LNCAP (cell line): ENCODE results near the gene REV3L.

Experiments used
- CTCF ChIP-seq: fragments of 450-650 bp; IDR thresholded peaks from 2 replicates; pipeline ENCODE4 v1.5.1; 2017; ENCODE audit warnings: mild to moderate bottlenecking

The REV3L gene

GRCh38 chr6:111353912-111354462 is 129.0 kb downstream of the REV3L start:
- no peak for TF ChIP-seq CTCF

GRCh38 chr6:111347589-111347988 is 135.4 kb downstream of the REV3L start:
- no peak for TF ChIP-seq CTCF

- TF ChIP-seq CTCF = no peak
These were observed 140.1 kb downstream of the REV3L start for GRCh38 chr6:111342913-111343312.

- TF ChIP-seq CTCF = no peak
These were observed 143.7 kb downstream of the REV3L start for GRCh38 chr6:111339294-111339693.

- TF ChIP-seq CTCF = no peak
These were observed 144.2 kb downstream of the REV3L start for GRCh38 chr6:111338843-111339242.

GRCh38 chr6:111337829-111338236 is 145.2 kb downstream of the REV3L start:
- TF ChIP-seq CTCF = no peak

- no peak for TF ChIP-seq CTCF
These were observed 153.0 kb downstream of the REV3L start for GRCh38 chr6:111329882-111330633.
